WTC11 (cell line): ENCODE results near the gene RAMACL.

ENCODE experiments used
- ESRRA ChIP-seq: sonication (generic); formaldehyde crosslinking; IDR thresholded peaks from 2 replicates; pipeline ENCODE4 v1.8.1; 2022; ENCODE audit warnings: mild to moderate bottlenecking, missing genetic modification reagents, borderline replicate concordance
- TP53 ChIP-seq: sonication (generic); formaldehyde crosslinking; IDR thresholded peaks from 2 replicates; pipeline ENCODE4 v1.8.1; 2023; ENCODE audit warnings: mild to moderate bottlenecking, missing genetic modification reagents
- ZNF138 ChIP-seq: sonication (generic); formaldehyde crosslinking; conservative IDR thresholded peaks from 2 replicates; pipeline ENCODE4 v1.8.1; 2022; ENCODE audit warnings: mild to moderate bottlenecking, moderate library complexity, missing genetic modification reagents
- TF ChIP-seq, protein P1 (sequence below): fragments of 200-600 bp; IDR thresholded peaks from 2 replicates; pipeline ENCODE4 v1.8.0; 2022; ENCODE audit warnings: antibody characterized with exemption

DNA sequence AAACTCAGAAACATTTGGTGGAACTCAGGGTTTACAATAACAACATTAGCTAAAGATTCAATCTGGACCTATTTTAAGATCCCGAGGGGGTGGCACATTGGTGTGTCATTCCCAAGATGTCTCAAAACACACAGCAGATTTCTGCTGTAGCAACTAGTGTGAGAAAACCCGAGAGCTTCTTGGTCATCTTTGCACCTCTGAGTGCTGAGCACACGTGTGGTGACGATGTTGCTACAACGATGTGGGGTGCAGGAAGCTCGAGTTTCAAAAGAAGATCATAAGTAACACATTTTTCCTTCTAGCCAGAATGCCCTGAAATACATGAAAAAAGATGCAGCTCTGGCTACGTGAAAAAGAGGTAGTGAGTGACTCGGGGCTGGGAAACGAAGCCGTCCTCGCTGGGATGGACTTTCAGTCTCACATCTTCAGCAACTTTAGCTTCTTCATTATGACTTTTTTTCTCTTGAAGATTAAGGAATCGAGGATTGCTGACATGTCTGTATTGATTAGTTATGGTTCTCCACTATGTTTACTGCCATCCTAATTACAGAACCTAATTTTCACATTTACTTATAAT lies 1.5 kb downstream of the RAMACL start:
- no peak for TF ChIP-seq ZNF138
- TF ChIP-seq, protein P1, sequence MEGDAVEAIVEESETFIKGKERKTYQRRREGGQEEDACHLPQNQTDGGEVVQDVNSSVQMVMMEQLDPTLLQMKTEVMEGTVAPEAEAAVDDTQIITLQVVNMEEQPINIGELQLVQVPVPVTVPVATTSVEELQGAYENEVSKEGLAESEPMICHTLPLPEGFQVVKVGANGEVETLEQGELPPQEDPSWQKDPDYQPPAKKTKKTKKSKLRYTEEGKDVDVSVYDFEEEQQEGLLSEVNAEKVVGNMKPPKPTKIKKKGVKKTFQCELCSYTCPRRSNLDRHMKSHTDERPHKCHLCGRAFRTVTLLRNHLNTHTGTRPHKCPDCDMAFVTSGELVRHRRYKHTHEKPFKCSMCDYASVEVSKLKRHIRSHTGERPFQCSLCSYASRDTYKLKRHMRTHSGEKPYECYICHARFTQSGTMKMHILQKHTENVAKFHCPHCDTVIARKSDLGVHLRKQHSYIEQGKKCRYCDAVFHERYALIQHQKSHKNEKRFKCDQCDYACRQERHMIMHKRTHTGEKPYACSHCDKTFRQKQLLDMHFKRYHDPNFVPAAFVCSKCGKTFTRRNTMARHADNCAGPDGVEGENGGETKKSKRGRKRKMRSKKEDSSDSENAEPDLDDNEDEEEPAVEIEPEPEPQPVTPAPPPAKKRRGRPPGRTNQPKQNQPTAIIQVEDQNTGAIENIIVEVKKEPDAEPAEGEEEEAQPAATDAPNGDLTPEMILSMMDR = no peak
- no peak for TF ChIP-seq TP53 (CRISPR knock-in tag)
- TF ChIP-seq ESRRA (CRISPR knock-in tag) = no peak
